NCI-H2196 treated with DMSO at 0.1 percent for 48 hours (cell line): ENCODE data around the gene SLC5A12.

Source experiments
- DNase-seq: peaks from one replicate; lab custom pipeline; 2025; ENCODE audit not compliant: unreplicated experiment; lab: John Stamatoyannopoulos, UW

SLC5A12 gene

DNA sequence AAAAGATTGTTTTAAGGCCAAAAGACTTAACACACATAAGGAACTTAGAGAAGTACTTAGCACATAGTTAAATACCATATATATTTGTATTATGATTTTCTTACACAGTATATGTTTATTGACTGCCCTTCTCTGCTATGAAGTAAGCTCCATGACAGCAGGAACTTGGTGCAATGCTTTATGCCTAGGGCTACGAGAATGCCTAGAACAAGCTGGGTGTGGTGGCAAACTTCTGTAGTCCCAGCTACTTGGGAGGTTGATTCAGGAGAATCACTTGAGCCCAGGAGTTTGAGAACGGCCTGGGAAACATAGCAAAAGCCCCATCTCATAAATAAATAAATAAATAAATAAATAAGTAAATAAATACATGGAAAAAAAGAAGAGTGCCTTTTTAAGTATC is 1.9 kb downstream of the SLC5A12 start:
- DNase-seq, result no peak

DNA sequence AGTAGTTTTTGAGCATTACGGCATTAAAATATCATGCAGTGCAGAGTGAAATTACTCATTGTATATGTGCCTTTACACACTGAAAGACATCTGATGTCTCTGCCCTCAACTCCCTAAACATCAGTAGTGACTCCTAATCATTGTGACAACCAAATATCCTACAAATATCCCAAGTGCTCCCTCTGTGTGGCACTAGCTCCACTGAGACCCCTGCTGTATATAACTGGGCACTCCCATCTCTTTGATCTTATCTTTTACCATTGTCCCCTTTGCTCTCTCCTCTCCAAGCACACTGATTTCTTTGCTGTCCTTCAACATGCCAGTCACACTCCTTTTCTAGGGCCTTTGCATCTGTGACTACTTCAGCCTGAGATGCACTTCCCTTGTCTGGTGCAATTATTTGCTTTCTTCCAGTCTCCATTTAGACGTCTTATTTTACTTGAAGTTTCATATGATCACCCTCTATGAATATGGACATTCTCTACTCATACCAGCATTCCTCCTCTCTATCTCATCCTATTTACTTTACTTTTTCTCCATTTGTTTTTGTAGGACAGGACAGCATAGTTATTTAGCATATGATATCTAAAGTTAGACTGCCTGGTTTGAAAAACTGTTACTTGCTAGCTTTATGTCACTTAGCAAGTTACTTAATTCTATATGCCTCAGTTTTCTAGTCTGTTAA is 2.4 kb downstream of the SLC5A12 start:
- no peak for DNase-seq

DNA sequence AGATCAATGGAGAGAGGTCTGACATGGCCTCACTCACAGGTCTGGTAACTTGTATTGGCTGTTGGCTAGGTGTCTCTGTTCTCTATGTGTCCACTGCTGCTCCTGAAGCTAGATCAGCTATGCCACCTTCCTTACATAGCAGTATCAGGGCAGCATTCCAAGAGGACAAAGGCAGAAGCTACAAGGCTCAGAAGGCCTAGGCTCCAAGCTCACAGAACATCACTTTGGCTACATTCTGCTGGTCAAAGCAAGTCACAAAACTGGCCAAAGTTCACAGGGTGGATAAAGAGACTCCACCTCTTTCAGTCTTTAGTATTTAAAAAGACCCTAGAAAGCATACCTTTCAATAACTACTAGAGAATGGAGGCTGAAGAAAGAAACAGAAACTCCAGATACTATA is 4.1 kb downstream of the SLC5A12 start:
- no peak for DNase-seq

DNA sequence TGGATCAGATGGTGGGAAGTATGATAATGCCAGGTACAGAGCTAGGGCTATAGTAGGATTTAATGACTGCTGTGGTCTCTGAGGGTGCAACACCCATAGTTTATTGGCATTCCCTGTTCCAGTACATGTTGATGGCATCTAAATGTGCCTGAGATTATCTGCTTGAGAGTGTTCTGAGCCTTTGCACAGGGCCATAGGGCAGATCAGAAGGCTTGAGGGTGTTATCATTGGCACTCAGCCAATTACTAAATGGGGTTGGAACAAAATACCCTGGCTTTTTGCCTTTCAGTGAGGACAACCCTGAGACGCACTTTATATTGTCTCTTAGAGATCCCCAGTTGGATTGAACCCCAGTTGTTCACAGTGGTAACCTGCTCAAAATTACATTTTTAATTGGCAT is 6.7 kb downstream of the SLC5A12 start:
- no peak for DNase-seq

DNA sequence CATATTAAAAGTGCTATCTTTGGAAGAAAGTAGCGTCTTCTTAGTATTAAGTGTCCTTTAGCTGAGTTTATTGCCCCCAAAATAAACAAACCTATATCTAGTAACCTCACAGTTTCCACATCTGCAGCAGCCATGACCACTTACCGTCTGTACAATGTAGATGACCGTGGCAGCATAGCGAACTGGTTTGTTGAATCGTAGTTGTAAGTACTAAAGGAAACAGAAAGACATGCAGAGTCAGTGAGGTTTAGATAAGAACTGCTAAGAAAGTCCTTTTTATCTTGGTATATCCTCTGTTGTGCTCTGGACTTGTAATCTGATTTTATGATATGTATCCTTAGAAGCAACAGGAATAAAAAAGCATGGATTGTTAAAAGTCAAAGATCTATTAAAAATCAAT is 9.4 kb downstream of the SLC5A12 start:
- DNase-seq, result no peak

DNA sequence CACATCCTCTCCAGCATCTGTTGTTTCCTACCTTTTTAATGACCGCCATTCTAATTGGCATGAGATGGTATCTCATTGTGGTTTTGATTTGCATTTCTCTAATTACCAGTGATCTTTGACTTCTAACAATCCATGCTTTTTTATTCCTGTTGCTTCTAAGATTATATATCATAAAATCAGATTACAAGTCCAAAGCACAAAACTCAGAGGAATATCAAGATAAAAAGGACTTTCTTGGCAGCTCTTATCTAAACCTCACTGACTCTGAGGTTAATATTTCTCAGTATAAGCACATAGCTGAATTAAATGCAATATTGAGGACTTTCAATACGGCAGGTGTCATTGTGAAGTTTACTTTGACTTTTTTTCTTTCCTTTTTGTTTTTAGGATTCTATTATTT is 11.4 kb downstream of the SLC5A12 start:
- no peak for DNase-seq

DNA sequence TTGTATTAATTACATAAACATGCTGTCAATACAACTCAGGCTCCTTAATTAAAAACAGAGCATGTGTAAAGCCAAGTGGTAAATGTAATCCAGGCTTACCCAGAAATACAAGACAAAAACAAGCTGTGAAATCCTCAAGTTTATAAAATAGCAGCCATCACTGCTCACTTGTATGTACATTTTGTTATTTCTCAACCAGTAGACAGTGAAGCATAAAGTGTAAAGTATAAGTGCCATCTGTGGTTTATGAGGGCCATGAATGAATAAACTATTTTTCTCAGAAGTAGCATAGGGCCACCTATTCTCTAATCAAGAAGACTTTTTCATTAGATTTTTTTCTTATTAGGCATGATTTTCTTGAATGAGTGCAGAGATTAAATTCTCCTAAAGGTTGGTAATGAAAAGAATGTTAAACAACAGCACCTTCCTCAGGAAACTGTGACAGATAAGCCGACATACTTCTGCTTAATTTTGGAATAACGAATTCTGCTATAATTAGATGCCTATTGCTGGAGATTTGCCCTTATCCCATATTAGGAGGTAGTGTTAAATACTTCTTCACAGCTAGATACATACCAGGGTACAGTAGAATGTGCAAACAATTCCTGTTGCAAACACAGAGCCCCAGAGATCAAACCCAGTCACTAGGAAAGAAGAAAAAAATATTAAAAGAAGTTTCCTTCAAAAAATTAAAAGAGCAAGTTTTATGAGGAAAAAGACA is 13.0 kb downstream of the SLC5A12 start:
- no peak for DNase-seq

DNA sequence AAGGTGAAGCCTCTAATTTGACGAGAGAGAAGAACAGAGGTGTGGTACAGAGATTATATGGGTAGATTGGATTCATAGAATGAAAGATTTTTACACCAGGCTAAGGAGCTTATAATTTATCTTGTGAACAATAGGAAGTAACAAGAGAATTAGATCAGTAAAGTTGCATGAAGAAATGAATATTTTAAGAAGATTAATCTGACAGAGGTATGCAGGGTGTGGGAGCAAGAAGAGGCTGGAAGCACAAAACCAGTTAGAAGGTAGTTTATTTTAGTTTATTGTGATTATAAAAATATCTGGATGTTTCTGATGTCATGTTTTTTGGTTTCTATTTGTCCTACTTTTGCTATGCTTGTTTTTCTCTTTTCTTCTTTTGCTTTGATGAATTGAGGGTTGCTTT is 15.7 kb downstream of the SLC5A12 start:
- no peak for DNase-seq

DNA sequence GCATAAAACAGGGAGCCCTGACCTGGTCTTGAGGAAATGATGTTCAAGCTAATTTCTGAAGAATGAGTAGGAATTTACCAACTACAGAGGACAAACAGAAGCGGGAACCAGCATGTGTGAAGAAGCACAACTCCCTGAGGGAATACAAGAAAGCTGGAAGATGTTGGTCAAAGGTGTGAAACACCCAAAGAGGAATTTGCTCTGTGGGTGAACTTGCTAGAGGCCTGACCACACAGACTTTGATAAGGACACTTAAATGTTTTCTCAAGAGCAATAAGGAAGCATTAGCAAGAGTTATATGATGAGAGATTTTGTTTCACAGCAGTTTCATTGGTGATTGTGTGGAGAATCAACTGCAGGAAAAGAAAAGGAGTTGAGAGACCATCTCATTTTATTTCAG is 17.6 kb downstream of the SLC5A12 start:
- no peak for DNase-seq

DNA sequence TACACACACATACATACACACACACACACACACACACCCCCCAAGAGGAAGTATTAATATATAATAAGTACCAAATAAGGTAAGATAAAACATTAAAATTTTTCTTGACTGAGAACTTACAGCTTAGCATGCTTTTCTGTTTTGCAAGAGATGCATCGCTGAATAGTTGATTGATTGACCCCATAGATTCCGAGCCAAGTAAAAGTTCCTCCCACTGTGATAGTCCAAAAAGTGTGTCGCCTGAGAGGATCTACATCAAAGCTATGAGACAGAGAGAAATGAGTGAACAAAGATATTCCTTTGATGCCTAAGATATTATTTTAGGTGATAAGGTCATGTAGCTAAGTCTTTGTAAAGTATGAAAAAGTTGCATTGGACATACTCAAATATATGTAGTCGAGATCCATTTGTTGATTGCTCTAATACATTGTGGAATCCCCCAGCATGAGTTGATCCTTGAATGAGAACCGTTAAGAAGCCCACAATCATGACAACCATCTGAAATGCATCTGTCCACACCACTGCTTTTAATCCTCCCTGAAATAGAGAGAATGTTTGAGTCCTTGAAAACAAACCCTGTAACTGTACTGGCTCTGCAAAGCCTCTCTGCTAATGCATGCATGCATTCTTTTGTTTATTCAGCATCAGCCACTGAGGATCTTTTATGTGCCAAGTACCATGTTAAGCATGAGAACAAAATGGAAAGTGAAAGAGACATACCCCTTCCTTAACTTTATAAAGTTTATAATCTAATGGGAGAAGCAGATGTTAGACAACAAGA is 18.3 kb downstream of the SLC5A12 start:
- no peak for DNase-seq

DNA sequence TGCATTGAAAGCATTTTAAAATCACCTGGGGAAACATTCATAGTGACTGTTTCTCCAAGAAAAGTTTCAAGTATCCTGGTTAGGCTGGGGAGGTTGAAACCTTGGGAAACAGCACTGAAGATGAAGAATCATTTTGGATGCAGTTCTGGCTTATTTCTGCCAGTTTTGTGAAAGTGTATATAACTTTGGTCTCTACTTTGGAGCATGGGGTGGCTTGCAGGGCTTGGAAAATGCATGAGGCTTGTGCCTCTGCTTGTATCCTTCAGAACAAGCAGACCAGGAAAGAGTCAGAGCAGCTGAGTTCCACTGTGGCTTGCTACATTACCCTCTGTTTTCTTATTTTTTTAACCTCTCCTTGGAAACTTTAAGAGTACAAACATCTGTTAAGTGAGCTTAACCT is 19.5 kb downstream of the SLC5A12 start:
- no peak for DNase-seq

DNA sequence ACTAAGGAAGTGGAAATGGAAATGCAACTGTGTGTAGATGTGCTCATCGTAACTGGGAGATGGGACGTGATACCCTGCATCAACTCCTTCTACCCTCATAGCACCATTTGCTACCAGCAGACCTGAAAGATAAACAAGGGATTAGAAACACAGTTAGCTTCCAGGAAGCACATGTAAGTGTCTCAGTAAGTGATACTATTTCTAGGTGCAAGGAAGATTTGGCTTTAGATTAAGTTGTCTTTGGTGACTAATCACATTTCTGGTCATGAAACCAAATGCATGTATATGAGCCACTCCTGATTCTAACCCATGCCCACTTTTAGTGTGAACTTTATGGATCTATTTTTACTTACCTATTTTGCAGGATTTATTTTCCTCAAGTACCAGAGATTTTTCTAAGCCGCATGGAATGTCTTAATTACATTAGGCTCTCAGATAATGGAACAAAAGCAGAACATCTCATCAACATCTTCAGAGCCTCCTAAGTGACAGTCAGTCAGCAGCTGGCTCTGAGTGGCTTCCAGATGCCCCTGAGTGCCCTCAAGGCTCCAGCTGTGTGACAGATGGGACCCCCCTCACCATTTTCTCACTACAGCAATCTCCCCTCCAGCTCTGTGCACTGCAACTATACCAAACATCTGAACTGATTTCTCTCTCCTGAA is 21.2 kb downstream of the SLC5A12 start:
- DNase-seq, result no peak

DNA sequence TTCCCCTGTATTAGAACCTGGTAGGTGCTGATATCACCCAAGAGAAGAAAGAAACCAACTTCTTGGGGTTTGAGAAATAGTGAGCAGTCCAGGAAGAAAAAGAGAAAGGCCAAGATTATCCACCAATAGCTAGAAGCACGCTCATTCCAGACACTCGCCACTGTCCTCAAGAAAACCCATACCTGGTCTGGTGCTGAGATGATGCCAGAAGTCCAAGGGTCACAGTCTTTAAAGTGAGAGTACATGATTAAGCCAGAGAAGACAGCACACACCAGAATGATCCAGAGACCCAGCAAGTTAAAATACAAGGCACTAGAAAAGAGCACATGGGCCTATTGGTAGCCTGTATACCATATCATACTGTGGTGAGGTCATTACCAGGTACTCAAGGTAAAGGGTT is 23.6 kb downstream of the SLC5A12 start:
- DNase-seq, result no peak

DNA sequence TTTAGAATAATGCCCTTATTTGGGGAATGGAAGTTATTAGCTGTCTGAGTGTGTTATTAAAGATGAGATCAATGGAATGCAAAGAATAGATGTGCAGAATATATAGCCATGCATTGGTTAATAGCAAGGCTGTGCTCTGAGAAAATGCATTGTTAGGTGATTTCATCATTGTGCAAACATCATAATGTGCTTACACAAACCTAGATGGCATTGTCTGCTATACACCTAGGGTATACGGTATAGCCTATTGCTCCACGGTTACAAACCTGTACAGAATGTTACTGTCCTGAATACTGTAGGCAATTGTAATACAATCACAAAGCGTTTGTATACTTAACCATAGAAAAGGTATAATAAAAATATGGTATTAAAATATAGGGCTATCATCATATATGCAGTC is 25.5 kb downstream of the SLC5A12 start:
- DNase-seq, result no peak

DNA sequence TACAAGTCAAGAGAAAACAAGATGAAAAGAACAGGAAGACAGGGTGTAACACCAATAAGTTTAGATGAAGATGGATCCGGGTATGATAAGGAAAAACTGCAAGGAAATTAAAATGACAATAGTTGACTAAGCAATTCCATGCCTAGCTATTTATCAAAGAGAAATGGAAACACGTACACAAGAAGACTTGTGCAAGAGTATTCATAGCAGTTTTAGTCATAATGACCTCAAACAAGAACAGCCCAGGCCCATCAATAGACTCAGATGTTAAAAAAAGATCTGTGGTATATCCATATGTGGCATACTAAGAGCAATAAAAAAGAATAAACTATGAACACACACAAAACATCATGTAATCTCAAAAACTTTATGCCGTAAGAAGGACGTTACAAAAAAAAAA is 33.2 kb downstream of the SLC5A12 start:
- no peak for DNase-seq

DNA sequence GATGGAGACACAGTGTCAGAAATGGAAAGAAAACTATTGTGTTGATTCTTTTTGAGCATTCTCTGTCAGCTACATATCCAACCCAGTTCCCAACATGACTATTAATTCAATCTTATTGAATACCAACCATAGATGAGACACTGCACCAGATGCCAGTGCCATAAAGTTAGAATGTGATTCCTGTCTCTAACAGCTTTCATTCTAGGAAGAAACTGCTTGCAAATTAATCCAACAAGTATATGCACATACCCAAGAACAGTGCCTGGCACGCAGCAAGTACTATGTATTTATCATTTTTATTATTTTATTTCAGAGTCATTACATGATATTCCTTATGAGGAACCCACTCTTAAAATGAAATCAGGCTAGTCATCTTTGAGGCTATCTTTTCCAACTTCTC is 34.5 kb downstream of the SLC5A12 start:
- no peak for DNase-seq

DNA sequence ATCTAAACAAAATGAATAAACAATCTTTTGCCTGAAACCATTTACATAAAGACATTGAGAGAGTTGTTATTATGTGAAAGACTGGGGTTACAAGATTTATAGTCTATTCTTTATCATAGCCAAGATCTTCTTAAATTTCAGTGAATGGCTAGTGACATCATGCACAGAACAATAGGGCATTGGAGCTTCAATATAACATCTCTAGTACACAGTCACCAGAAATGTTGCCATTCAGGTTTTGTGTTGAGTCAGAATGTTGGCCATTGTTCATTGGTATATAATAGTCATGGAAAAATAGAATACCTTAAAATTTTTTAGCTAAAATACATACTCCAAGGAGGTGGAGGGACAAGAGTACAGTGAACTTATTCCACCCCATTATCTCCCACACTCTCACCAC is 44.3 kb downstream of the SLC5A12 start:
- DNase-seq, result no peak

DNA sequence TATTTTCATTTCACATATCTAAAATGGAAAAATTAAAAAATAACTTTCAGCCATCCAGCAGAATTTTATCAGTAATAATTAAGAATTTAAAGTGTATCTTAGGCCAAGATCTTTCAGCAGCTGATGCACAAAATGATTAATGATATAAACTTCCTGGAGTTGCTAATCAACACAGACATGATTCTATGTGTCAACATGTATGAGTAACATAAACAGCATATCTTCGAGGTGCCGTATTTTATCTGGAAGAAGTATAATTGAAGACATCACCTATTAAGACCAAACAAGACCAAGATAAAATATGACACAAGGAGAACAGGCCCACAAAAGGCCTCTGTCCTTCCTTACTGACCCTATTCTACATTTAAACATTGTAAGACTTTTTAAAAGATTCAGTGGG is 45.2 kb downstream of the SLC5A12 start:
- no peak for DNase-seq

DNA sequence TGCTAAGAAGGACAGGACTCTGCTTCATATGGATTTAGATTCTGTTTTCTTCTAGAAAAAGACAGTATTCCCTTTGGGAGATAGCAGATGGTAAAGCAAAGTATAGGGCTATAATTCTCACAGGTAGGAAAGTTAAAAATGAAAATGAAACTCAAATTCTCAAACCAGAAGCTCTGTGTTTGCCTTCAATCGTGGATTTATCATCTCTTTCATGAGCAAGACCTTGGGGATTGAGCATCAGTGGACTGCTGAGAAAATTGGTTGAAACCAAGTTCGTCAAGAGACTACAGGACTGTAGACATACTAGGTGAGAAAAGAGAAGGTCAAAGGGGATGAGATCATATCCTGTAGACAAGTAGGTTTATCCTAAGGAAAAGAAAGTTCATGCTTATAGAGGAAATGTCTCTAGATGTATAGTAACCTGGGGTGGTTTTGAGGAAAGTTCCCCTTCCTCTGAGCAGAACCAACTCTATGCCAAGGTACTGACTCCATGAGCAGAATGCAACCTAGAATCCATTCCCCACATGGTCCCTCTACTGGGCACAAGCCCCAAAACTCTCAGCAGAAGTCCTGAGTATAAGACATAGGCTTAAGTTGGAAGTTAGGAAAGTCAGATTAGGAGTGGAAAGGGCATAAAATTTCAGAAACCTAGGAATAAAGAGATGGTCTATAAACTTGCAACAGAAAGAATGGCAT is 46.5 kb downstream of the SLC5A12 start:
- DNase-seq, result no peak

DNA sequence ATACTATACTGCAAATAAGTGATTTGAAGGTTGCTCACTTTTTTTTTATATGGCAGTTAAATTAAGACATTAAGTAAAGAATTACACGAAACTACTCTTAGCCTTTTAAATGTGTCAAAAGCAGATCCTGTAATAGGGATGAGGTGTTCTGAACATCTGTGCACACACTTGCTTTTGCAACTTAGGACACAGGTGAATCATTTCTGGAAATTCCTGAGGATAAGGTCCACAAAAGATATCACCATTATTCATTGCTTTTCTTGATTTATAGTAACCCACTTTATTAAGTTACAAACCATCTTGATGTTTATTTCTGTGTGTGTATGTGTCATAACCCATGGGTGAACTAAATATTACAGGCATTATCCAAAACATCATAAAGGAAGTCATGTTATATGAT is 55.9 kb downstream of the SLC5A12 start:
- no peak for DNase-seq

DNA sequence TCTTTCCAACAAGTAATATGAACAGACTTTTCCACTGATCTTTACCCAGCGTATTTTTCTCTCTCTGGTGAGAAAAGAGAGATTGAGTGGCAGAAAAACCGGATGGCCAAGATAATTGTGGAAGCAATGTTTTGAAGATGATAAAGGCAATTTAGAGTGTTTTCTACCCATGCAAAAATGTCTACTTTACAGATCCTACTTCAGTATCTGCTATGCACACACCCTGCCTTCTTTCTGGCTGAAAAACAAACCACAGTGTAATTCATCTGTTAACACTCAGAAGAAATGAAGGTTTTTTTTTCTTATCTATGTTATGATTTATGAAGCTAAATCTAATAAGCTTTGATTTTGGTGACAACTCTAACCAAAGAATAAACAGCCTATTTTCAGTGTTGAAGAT is 56.8 kb downstream of the SLC5A12 start:
- no peak for DNase-seq
